Naive B cell (primary cell): ENCODE measurements around the gene HNRNPAB. TPM values are rescaled to one million over a fixed set of nuclear protein-coding genes. Genes with fewer than 3 reads are reported as not detected.

ENCODE experiments used
- ATAC-seq, 2 donors: fragments of 150-1000 bp; cut with Tn5 transposase; 2 replicates each; pipeline ENCODE4 v1.10.0; 2021; ENCODE audit warnings: low read depth in 2 of 2, mild to moderate bottlenecking in 2 of 2, moderate library complexity in 2 of 2
- DNase-seq: peaks from one replicate; pipeline ENCODE4 v3.0.0; 2022
- H3K27ac Mint-ChIP-seq, 6 donors: one replicate each; pipeline ENCODE4 v1.8.0; 2020 to 2022; ENCODE audit warnings: mild to moderate bottlenecking in 6 of 6, mixed read lengths in 6 of 6, moderate library complexity in 5 of 6, inconsistent platforms in 2 of 6
- H3K27me3 Mint-ChIP-seq, 3 donors: one replicate each; pipeline ENCODE4 v1.8.0; 2021 to 2022; ENCODE audit warnings: mixed read lengths in 3 of 3, mild to moderate bottlenecking in 1 of 3
- H3K36me3 Mint-ChIP-seq, 2 donors: one replicate each; pipeline ENCODE4 v1.8.0; 2020 to 2022; ENCODE audit warnings: mixed read lengths in 2 of 2, inconsistent platforms in 1 of 2, mild to moderate bottlenecking in 1 of 2
- H3K4me1 Mint-ChIP-seq, 3 donors: one replicate each; pipeline ENCODE4 v1.8.0; 2020 to 2022; ENCODE audit warnings: mixed read lengths in 3 of 3, inconsistent platforms in 1 of 3, mild to moderate bottlenecking in 1 of 3, moderate library complexity in 1 of 3
- H3K4me3 Mint-ChIP-seq, 8 donors: one replicate each; pipeline ENCODE4 v1.8.0; 2020 to 2022; ENCODE audit warnings: mild to moderate bottlenecking in 8 of 8, mixed read lengths in 8 of 8, moderate library complexity in 8 of 8, inconsistent platforms in 2 of 8
- H3K9me3 Mint-ChIP-seq, 7 donors: one replicate each; pipeline ENCODE4 v1.8.0; 2020 to 2022; ENCODE audit warnings: mixed read lengths in 7 of 7, mild to moderate bottlenecking in 5 of 7, inconsistent platforms in 2 of 7, moderate library complexity in 1 of 7
- polyA plus RNA-seq, 6 donors: library from polyadenylated mRNA; unstranded; fragments of 300-500 nt; fragmentation: Illumina TruSeq; gene quantifications; one replicate each; pipeline ENCODE4 v1.2.3, GENCODE V29; 2021; ENCODE audit warnings: low read depth in 6 of 6

Gene HNRNPAB
- polyA plus RNA-seq, 6 donors from 2014 or later: 33.3 to 65.8 (median 51.7) TPM

DNA sequence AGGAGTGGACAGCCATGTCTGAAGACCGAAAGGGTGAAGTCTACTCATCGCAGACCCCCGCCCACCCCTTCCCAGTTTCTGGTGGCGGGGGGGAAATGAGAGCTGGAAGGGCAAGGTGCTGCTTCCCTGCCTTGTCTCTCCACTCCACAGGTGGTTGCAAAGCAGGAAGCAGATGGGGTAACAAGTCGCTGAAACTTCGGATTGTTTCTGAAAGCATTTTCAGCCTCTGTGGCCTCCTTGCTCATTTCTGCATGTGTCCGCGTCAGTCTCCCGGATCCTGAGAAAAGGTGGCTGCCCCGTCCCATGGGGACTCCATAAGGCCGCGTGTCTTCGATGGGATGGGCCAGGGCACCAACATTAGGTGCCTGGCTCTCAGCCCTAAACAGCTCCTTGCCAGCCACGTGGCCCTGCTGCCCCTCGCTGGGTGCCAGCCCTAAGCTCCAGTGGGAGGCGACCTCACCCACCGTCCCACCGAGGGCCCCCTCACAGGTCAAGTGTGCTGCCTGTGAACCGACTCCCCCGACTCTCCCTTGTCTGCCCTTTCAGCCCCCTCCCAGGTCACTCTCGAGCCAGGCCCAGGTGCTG lies 27.3 kb downstream of the HNRNPAB start:
- peak overlapping the region; percentile 78 to 92 (median 83) for H3K4me3 Mint-ChIP-seq
- peaks cover 44 to 66% (median 56%) of the 10 kb centered on the region in 3 donors for H3K4me1 Mint-ChIP-seq
- H3K36me3 Mint-ChIP-seq: peaks cover 12 to 25% of the 10 kb centered on the region in 2 donors
- no peaks in the 10 kb centered on the region for H3K9me3 Mint-ChIP-seq
- ATAC-seq (no peak), DNase-seq (no peak)
- peak overlapping the region in 4 of 6 donors; percentile 26 to 91 (median 48) for H3K27ac Mint-ChIP-seq
- H3K27me3 Mint-ChIP-seq: no peaks in the 10 kb centered on the region

DNA sequence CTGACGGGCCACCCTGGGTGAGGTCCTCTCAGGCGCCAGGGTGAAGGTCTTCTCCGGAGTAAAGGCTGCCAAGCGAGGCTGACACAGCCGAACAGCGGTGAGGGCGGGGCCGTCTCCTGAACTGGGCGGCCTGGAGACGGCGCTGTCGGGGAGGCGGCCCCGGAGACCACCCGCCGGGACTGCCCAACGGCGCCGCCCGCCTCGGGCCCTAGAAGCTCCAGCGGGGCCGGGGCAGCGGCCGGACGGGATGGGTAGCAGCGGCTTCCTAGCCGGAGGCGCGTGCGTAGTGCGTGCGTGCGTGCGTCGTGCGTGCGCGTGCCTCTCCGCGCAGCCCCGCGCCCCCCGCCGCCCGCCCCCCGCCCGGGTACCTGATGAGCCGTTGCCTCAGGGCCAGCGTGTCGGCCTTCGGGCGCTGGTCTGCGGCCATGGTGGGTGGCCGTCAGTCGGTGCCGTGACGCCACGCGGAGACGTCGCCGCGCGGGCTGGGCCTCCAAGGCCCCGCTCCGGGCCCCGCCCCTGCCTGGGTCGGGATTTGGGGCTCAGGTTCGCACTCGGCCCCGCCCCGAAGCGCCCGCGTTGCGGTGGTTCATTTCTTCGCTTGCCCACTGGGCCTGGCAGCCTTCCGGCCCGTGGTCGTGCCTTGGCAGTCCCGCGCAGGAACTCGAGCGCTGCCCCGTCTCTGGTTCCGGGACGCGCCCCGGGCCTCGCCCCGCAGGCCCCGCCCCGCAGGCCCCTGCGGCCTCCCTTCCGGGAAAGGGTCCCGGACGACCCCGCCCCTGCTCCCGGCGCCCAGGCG lies 28.0 kb downstream of the HNRNPAB start, which contains the start of gene PHYKPL:
Gene PHYKPL (minus strand): TSS at position 679 of the 796 bp plus-strand sequence. CDS start 252 bp downstream, at position 427.
- ATAC-seq: peak; percentile 72 to 74
- H3K27me3 Mint-ChIP-seq: no peaks in the 10 kb centered on the region
- H3K36me3 Mint-ChIP-seq: peaks cover 5 to 21% of the 10 kb centered on the region in 2 donors
- H3K27ac Mint-ChIP-seq: peak within 1 kb of the TSS in 5 of 6 donors; percentile 71 to 91 (median 86)
- peak; percentile 63 for DNase-seq
- peaks cover 39 to 62% (median 49%) of the 10 kb centered on the region in 3 donors for H3K4me1 Mint-ChIP-seq
- H3K4me3 Mint-ChIP-seq: peak within 1 kb of the TSS; percentile 78 to 92 (median 86)
- no peaks in the 10 kb centered on the region for H3K9me3 Mint-ChIP-seq

DNA sequence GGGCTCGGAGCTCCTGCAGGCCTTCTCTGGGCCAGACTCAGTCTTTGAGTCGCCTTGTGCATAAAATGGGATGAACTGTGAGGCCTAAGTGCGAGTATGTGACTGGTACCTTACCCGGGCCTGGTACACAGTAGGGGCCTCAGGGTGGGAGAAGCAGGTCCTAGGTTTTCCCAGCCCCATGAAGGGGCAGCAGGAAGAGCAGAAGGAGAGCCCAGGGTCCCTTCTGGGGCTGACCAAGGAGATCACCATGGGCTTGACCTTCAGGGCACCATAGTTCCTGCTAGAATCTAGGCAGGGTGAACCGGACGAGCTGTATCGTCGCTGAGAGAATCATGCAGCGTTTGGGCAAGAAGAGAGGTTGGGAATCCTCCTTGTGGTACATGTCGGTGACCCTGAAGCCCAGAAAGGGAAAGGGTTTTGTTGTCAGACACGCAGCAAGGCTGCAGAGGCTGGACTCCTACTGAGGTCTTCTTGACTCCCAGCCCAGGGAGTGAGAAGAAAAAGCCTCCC lies 28.6 kb downstream of the HNRNPAB start:
- no peak for ATAC-seq
- Mint-ChIP-seq H3K4me3 (peak overlapping the region; percentile 76 to 90 (median 84)), H3K9me3 (no peaks in the 10 kb centered on the region), H3K36me3 (peaks cover 0 to 14% of the 10 kb centered on the region in 2 donors), H3K4me1 (peaks cover 33 to 61% (median 42%) of the 10 kb centered on the region in 3 donors), H3K27ac (peak overlapping the region in 4 of 6 donors; percentile 5 to 86 (median 82)), H3K27me3 (no peaks in the 10 kb centered on the region)
- DNase-seq: no peak

DNA sequence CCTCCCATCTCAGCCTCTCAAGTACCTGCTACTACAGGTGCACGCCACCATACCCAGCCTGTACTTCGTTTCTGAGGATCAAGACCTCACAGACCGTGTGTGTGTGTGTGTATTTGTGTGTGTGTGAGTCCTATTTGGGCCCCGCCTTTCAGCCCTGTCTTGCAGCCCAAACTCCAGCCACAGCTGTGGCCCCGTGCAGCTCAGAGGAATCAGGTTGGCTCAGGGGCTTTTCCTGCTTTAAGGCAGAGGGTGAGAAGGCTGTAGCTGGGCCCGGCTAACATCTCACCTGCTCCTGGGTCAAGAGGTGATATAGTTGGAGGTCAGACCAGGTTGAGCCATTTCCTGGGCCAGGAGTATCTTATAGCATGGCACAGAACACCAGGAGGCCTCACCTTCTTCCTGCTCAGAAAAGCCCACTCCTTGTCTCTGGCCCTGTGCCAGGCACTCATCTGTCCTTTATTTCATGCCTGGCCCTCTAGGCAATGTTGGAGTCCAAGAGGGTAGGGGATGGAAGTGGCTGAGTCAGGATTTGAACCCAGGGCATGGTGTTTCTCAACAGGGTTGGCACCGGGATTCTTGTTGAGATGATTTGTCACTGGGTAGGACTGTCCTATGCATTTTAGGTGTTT lies 29.9 kb downstream of the HNRNPAB start:
- peaks cover 0 to 8% of the 10 kb centered on the region in 2 donors for H3K36me3 Mint-ChIP-seq
- no peak for ATAC-seq
- H3K4me1 Mint-ChIP-seq: peaks cover 27 to 64% (median 37%) of the 10 kb centered on the region in 3 donors
- H3K9me3 Mint-ChIP-seq: no peaks in the 10 kb centered on the region
- no peak for DNase-seq
- no peaks in the 10 kb centered on the region for H3K27me3 Mint-ChIP-seq
- peak overlapping the region in 6 of 8 donors; percentile 22 to 90 (median 56) for H3K4me3 Mint-ChIP-seq
- H3K27ac Mint-ChIP-seq: peak overlapping the region in 2 of 6 donors; percentile 16 to 69

DNA sequence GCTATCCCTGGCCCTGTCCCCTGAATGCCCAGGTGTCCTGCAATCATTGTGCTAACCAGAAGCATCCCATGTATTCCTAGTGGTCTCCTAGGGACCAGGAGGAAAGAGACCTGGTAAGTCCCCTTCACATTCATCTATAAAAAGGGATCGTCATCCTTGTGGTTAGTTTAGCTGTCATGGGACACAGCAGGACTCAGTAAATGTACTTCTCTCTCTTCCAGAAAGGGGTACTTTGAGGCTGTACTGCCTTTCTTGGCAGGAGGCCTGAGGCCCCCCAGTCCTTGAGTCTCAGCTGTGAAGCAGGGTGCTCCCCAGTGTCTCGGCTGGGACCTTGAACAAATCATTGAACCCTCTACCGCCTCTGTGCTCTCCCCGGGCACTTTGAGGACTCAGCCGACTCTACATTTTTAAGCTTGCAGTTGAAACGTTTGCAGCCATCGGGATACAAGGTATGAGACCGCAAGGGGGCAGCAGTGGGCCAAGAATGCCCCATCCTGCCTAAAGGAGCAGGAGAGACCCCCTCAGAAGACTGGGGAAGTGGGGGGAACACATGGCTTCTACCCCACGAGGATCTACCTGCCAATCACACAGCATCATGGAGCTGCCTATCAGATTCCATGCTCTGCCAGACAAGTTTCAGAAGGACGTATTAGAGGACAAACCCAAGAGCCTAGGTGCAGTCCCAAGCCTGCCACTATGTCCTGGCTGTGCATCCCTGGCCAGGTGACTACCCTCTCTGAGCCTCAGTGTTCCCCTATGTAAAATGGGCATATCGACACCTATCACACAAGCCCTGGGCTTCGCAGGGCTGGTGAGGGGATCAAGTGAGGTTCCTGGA lies 30.6 kb downstream of the HNRNPAB start:
- Mint-ChIP-seq H3K9me3 (no peaks in the 10 kb centered on the region), H3K4me3 (peak overlapping the region in 4 of 8 donors; percentile 25 to 88 (median 62)), H3K27me3 (no peaks in the 10 kb centered on the region), H3K27ac (peak overlapping the region in 3 of 6 donors; percentile 2 to 70 (median 54)), H3K36me3 (peaks cover 0 to under 1% of the 10 kb centered on the region in 2 donors), H3K4me1 (peaks cover 26 to 62% (median 34%) of the 10 kb centered on the region in 3 donors)
- DNase-seq (peak; percentile 68), ATAC-seq (peak; percentile 14 to 17)

DNA sequence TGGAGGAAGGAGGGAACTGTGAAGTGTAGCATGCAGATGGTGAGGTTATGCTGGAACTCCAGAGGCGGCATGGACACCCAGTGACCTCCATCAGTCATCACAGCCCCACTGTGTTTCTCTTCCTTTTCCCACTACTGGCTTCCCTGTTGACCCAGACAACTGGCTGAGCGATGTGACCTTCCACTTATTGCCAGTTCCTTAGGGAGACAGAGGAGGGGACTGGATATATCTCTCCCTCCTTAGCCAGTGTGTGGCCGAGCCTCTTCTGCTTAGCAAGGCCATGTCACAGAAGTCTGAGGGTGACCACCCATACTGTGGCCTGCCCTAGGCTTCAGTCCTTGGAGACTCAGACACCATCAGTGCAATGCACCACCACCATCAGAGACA lies 31.2 kb downstream of the HNRNPAB start:
- Mint-ChIP-seq H3K36me3 (no peaks in the 10 kb centered on the region), H3K9me3 (no peaks in the 10 kb centered on the region), H3K27me3 (no peaks in the 10 kb centered on the region), H3K4me3 (peak overlapping the region in 1 of 8 donors; percentile 88), H3K4me1 (peaks cover 28 to 60% (median 36%) of the 10 kb centered on the region in 3 donors), H3K27ac (no peak overlapping the region)
- ATAC-seq: no peak
- DNase-seq: no peak

DNA sequence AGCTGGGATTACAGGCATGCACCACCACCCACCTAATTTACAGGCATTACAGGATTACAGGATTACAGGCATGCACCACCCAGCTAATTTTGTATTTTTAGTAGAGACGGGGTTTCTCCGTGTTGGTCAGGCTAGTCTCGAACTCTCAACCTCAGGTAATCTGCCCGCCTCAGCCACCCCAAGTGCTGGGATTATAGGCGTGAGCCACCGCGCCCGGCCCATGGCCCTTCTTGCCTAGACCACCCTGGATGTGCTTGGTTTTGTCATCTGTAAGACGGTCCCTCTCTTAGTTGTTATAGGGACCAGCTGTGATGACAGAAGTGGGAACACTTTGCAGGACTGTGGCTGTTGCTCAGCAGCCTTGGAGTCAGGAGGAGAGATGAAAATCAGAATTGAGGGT lies 31.8 kb downstream of the HNRNPAB start:
- Mint-ChIP-seq H3K4me3 (no peak overlapping the region), H3K36me3 (no peaks in the 10 kb centered on the region)

DNA sequence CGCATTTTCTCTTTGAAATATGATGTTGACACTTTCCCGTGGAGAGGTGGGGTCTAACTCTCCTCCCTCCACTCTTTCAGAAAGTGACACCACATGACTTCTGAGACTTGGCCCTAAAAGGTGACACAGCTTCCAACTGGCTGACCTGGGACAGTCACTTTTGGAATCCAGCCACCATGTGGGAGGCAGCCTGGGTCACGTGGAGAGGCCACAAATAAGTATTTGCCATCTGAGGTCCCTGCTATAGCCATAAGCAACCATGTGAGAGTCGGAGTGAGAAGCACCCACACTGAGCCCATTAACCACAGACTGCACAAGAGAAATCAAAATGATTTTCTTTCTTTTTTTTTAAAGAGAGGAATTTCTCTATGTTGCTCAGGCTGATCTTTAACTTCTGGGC lies 32.3 kb downstream of the HNRNPAB start:
- H3K27me3 Mint-ChIP-seq: no peaks in the 10 kb centered on the region
- H3K9me3 Mint-ChIP-seq: no peaks in the 10 kb centered on the region
- no peak for ATAC-seq
- H3K27ac Mint-ChIP-seq: no peak overlapping the region
- no peaks in the 10 kb centered on the region for H3K36me3 Mint-ChIP-seq
- H3K4me1 Mint-ChIP-seq: peaks cover 24 to 60% (median 36%) of the 10 kb centered on the region in 3 donors
- no peak for DNase-seq
- peak overlapping the region in 1 of 8 donors; percentile 27 for H3K4me3 Mint-ChIP-seq

More for the DNA sequence above, 31.8 kb downstream of the HNRNPAB start:
- no peak for ATAC-seq
- no peak for DNase-seq
- Mint-ChIP-seq H3K4me1 (peaks cover 28 to 60% (median 36%) of the 10 kb centered on the region in 3 donors), H3K27me3 (no peaks in the 10 kb centered on the region), H3K27ac (peak overlapping the region in 1 of 6 donors; percentile 64), H3K9me3 (no peaks in the 10 kb centered on the region)

DNA sequence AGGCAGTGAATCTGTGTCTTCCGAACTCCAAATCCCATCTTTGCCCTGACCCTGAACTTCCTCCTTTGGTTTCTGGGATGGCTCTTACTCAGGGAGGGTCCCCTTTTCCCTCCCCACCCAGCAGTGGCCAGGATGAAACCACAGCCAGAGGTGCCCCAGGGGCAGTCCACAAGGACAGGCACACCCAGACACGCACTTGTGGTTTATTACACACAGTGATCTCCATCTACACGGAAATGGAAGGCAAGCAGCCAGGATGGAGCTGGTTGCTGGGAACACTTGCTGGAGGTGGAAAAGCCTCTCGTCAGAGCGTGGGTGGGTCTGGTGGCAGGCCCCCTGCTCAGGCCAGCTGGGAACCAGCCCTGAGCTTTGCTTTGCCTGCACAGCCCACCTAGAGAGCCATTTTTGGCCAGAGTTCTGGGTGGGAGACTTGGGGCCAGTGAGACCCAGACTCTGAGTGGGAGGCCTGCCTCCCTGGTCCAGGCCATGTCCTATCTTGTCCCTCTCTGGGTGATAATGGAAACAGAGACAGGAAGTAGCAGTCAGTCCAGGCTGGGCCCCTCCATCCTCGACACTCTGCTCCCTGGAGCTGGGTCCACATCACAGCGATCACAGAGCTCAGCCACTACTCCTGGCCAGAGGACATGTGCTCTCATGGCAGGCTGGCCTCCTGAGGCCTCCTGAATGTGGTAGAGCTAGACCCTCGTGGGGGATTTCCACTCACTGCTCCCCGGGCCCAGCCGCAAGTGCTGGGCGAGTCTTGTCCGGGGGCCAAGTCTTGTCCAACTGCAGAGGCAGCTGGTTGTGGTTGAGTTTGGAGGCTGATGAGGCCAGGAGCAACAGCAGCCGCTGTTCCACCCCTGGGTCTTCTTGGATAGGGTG lies 33.3 kb downstream of the HNRNPAB start:
- peak overlapping the region in 5 of 6 donors; percentile 38 to 94 (median 68) for H3K27ac Mint-ChIP-seq
- H3K36me3 Mint-ChIP-seq: no peaks in the 10 kb centered on the region
- H3K4me1 Mint-ChIP-seq: peaks cover 25 to 62% (median 39%) of the 10 kb centered on the region in 3 donors
- no peaks in the 10 kb centered on the region for H3K27me3 Mint-ChIP-seq
- H3K4me3 Mint-ChIP-seq: peak overlapping the region in 3 of 8 donors; percentile 42 to 70 (median 61)
- DNase-seq (no peak), ATAC-seq (no peak)
- H3K9me3 Mint-ChIP-seq: no peaks in the 10 kb centered on the region

DNA sequence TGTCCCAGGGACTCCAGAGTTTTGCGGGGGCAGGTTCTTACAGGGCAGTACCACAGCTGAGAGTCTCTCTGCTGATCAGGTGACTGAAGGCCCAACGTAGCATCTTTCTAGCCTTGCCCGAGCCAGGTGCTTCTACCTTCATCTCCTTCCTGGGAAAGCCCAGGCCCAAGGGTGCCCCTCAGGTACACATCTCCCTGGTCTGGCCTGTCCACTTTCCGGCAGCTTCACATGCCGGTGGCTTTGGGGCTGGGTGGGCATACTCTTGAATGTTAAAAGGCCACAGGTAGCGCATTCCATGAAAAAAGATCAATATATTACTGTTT lies 33.9 kb downstream of the HNRNPAB start:
- ATAC-seq (no peak), DNase-seq (no peak)
- Mint-ChIP-seq H3K27ac (peak overlapping the region in 3 of 6 donors; percentile 16 to 51 (median 42)), H3K27me3 (no peaks in the 10 kb centered on the region), H3K4me1 (peaks cover 25 to 58% (median 39%) of the 10 kb centered on the region in 3 donors), H3K36me3 (no peaks in the 10 kb centered on the region), H3K4me3 (peak overlapping the region in 3 of 8 donors; percentile 23 to 61 (median 42)), H3K9me3 (no peaks in the 10 kb centered on the region)

DNA sequence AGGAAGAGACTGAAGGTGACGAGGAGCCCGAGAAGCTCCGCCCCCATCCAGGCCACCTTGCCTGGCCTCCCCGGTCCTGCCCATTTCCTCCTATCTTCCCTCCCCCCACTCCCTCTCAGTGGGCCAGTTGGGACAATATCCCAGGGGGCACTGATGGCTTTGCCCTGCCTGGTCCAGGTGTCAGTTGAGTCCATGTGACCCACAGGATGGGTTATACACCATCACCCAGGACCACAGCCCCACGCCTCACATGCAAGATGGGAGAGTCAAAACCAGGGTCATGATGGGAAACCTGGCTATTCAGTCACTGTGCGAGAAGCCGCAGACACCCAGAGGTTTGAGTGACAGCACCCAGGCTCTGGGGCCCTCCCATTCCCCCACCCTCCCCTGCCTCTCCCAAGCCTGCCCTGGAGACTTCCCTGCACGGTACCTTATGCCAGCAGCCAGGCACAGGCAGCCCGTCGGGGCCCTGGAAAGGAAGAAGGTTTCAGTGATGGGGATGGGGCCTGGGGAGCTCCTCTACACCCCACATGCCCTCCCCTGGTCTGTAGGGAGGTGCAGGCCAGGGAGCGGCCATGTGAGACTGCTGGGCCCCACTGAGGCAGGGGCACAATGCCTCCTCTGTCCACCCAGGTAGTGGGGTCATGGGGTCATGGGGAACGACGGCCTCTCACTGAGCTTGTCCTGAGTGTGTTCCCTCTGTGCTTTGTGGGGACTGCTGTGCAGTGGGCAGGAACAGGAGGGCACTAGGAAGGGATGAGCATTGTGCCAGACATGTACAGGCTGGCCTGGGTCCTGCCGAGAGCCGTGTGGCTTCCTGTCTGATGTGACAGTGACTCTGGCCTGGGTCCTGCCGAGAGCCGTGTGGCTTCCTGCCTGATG lies 34.6 kb downstream of the HNRNPAB start:
- H3K27me3 Mint-ChIP-seq: no peaks in the 10 kb centered on the region
- DNase-seq (no peak), ATAC-seq (no peak)
- no peaks in the 10 kb centered on the region for H3K36me3 Mint-ChIP-seq
- no peaks in the 10 kb centered on the region for H3K9me3 Mint-ChIP-seq
- H3K4me3 Mint-ChIP-seq: peak overlapping the region in 5 of 8 donors; percentile 12 to 69 (median 44)
- H3K4me1 Mint-ChIP-seq: peaks cover 25 to 54% (median 39%) of the 10 kb centered on the region in 3 donors
- peak overlapping the region in 3 of 6 donors; percentile 82 to 94 (median 85) for H3K27ac Mint-ChIP-seq
